SK-N-MC (cell line): Measurements from ENCODE around the gene COPS6.

Experiments used
- EZH2 ChIP-seq: fragments of 200-600 bp; sonication (generic); IDR thresholded peaks from one replicate; pipeline ENCODE4 v1.6.1; 2017; ENCODE audit warnings: antibody characterized with exemption
- POLR2AphosphoS5 ChIP-seq: IDR thresholded peaks from 2 replicates; pipeline ENCODE4 v1.6.1; 2012; ENCODE audit warnings: mild to moderate bottlenecking, low read depth, low read length, borderline replicate concordance

DNA sequence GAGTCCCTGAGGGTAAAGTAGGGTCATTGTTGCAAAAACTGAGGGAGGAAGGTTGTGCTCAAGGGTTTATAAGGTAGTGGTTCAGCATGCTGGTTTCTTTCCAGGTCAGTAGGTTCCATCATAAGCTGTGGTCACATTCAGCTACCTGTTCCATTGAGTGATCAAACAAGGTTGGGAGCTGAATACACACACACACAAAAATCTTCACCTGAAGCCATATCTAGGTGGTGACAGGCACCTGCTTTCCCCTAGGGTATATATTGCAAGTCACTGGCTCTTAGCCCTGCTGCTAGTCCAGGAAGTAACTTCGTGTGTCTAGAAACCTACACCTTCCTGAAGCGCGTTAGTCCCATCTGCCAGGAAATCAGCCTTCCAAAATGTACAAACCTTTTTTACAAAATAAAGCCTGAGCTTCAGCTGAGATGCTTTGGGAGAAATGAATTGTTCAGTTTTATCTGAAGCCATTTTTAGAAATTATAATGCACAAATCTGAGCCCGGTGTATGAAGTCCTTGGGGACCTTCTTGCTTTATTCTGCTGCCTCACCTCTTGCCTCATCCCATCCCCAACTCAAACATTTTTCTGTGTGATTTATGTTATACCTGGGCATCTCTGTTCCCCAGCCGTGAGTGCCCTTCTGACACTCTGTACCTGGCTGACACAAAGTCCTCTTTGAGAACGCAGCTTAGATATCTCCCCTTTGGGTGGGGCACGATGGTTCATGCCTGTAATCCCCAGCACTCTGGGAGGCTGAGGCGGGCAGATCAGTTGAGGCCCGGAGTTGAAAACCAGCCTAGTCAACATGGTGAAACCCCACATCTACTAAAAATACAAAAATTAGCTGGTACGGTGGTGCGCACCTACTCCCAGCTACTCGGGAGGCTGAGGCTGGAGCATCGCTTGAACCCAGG, 49.3 kb downstream of the COPS6 start:
- TF ChIP-seq POLR2AphosphoS5, result no peak
- TF ChIP-seq EZH2, result no peak
